Activated CD8-positive, alpha-beta memory T cell treated with anti-CD3 and anti-CD28 coated beads for 36 hours (primary cell): ENCODE measurements around the gene LTBR. TPM values are rescaled to one million over a fixed set of nuclear protein-coding genes. Genes with fewer than 3 reads are reported as not detected.

Experiments
- CTCF ChIA-PET: fragments of 350-600 bp; sonication (Branson Sonifier 250); formaldehyde crosslinking; loops from one replicate; lab custom pipeline; 2021; ENCODE audit warnings: antibody characterized with exemption; lab: Charles Lee
- POLR2A ChIA-PET: fragments of 350-600 bp; sonication (Branson Sonifier 250); formaldehyde crosslinking; loops from one replicate; lab custom pipeline; 2021; ENCODE audit warnings: antibody characterized with exemption; lab: Charles Lee
- total RNA-seq, 2 experiments: library from RNA; stranded (reverse); gene quantifications; one replicate each; pipeline ENCODE4 v1.2.3, GENCODE V29; 2021

Gene LTBR
- total RNA-seq, 2 experiments from 2014 or later: 0.82 to 1.2 TPM

DNA sequence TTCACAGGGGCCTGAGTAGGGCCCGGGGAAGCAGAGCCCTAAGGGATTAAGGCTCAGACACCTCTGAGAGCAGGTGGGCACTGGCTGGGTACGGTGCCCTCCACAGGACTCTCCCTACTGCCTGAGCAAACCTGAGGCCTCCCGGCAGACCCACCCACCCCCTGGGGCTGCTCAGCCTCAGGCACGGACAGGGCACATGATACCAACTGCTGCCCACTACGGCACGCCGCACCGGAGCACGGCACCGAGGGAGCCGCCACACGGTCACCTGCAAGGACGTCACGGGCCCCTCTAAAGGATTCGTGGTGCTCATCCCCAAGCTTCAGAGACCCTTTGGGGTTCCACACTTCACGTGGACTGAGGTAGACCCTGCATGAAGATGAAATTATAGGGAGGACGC lies 7.1 kb downstream of the LTBR start:
- CTCF ChIA-PET: no interaction called here
- POLR2A ChIA-PET: no interaction called here

DNA sequence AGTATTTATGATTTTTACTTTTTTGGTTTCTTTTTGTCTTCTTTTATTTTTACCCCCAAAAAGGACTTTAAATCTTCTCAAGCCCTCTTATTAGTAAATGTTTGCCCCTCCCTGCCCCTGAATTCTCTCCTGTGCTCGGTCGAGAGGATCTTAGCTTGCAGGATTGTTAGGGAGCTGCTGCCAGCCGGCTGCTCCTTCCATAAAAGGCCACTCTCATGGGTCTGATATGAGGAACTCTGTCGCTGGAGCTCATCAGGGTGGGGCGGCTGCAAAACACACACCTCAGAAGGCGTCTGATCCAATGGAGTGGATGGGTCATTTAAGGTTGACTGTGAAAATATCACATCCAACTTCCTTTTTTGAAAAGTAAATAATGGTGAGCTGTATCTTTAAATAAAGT lies 8.5 kb downstream of the LTBR start:
- ChIA-PET POLR2A (no interaction called here), CTCF (interaction anchor here (1.3 kb wide), 1 partner anchor 31 kb away, joined by 3 read pairs; no protein-coding TSS in a partner anchor)

DNA sequence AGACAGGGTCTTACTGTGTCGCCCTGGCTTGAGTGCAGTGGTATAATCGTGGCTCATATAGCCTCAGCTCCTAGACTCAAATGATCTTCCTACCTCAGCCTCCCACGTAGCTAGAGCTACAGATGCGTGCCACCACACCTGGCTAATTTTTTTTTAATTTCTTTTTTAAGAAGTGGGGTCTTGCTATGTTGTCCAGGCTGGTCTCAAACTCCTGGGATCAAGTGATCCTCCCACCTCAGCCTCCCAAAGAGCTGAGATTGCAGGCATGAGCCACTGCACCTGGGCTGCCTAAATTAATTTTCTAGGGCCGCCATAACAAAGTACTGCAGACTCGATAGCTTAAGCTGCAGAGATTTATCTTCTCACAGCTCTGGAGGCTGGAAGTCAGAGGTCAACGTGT lies 9.1 kb downstream of the LTBR start:
- CTCF ChIA-PET: interaction anchor here (1.3 kb wide), 1 partner anchor 30 kb away, joined by 3 read pairs; no protein-coding TSS in a partner anchor

GRCh38 chr12:6394398-6394797 lies 10.4 kb downstream of the LTBR start:
- ChIA-PET POLR2A (no interaction called here), CTCF (no interaction called here)

More for the DNA sequence above, 9.1 kb downstream of the LTBR start:
- POLR2A ChIA-PET: no interaction called here

DNA sequence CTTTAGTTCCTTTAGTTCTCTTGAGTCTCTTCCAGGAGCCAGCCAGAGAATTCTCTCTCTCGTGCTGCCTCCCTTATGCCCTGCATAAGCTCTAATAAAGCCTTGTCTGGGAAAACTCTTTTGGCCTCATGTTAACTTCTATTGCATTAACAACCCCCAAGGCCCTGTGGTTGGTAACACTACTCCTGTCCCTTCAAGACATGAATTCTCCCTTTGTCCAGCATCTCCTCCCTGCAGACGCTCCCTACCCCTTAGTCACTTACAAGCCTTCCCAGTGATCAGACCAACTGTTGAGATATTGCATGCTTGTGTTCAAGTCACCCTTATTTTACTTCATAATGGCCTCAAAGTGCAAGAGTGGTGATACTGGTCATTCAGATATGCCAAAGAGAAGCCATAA lies 12.1 kb downstream of the LTBR start:
- ChIA-PET POLR2A (no interaction called here), CTCF (no interaction called here)

DNA sequence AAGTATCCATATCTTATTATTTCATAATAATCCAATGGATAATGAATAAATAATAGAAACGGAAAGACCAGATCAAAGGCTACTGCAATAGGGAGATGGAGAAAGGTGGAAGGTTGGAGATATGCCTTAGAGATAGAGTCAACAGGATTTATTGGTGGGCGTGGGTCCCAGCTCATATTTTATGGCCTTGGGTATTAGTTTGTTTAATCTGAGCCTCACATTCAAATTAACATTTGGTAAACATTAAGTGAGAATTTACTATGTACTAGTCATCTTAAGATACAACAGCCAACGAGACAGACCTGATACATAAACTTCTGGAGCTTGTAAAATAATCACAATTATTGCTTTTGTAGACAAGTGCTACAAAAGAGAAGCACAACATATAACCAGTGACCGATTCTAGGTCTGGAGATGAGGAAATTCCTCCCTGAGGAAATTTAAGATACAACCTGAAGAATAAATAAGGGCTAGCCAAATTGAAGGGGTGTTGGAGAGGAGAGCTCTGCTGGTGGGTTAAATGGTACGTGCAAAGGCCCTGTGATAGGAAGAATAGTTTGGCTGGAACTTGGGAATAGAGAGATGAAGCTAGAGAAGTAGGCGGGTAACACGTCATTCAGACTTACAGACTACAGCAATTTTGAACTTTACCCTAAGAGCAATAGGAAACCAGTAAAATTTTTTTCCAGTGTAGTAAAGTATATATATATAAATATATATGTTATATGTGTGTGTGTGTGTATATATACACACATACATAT lies 16.1 kb downstream of the LTBR start:
- ChIA-PET CTCF (interaction anchor here (0.6 kb wide), 1 partner anchor 106 kb away, joined by 3 read pairs; no protein-coding TSS in a partner anchor), POLR2A (no interaction called here)

DNA sequence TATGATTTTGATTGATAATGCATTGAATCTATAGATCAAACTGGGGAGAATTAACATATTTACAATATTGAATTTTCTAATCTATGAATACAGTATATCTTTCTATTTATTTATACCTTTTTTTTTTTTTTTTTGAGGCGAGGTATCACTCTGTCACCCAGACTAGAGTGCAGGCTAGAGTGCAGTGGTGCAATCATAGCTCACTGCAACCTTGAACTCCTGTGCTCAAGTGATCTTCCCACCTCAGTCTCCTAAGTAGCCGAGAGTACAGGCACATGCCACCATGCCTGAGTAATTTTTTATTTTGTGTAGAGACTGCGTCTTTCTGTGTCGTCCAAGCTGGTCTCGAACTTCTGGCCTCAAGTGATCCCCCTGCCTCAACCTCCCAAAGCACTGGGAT lies 20.4 kb downstream of the LTBR start:
- CTCF ChIA-PET: no interaction called here
- POLR2A ChIA-PET: no interaction called here

DNA sequence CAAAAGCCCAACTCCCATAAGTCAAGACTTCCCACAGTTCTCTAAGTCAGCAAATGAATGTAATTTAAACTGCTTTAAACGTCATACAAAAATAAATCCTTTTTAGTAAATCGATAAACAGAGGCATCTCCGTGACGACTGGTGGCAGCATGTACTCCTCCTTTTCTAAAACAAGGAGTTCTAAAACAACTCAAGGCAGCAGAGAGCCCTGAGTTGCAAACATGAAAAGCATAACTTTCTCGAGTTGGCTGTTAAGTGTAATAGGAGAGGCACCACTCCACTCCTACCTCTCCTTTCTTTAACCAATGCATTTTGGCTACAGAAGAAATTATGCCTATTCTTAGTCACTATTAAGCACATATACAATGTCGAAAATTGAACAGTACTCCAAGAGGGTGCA lies 22.0 kb downstream of the LTBR start:
- POLR2A ChIA-PET: no interaction called here

DNA sequence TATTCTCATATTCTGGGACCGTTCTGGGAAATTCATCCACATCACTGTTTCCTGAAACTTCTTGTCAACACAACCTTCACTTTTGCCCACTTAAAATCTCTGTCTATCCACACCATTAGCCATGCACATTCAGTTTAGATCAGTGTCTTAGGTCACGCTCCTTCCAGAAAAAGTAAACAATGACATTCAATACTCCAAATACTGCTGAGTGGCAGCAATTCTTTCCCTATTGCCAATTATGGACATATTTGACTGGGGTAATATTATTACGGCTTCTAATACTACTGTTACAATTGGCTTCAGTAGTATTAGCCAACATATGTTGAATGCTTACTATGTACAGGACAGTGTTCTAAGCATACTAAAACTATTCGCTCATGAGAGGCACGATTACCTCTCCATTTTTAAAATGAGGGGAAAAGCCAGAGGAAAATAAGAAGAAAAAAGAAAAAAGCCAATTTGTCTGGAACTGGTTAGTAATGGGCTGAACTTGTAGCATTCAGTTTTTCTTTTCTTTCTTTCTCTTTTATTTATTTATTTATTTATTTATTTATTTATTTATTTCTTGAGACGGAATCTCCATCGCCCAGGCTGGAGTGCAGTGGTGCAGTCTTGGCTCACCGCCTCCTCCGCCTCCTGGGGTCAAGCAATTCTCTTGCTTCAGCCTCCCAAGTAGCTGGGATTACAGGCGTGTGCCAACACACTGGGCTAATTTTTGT lies 23.4 kb downstream of the LTBR start:
- POLR2A ChIA-PET: interaction anchor here (0.6 kb wide), 1 partner anchor 94 kb away, joined by 9 read pairs; no protein-coding TSS in a partner anchor
- CTCF ChIA-PET: no interaction called here

More for the DNA sequence above, 22.0 kb downstream of the LTBR start:
- CTCF ChIA-PET: no interaction called here

- ChIA-PET CTCF (no interaction called here), POLR2A (no interaction called here)
These were observed 32.6 kb downstream of the LTBR start for GRCh38 chr12:6416596-6416995.

- CTCF ChIA-PET: no interaction called here
- POLR2A ChIA-PET: no interaction called here
These were observed 34.8 kb downstream of the LTBR start for GRCh38 chr12:6418796-6419195.

DNA sequence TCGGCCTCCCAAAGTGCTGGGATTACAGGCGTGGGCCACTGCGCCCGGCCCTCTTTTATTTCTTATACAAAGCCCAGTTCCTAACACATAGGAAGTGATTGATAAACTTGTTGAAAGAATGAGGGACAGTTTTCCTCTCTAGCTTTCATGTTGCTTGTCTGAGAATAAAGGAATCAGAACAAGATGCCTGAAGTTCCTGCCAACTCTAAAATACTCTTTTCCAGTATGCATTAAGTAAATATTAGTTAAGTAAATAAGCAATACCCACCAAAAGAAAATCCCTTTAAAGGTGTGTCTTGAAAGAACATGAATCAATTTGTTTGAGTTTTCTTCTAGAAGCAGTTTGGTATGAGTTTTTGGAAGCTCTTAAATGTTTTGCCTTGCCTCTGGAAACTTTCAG lies 36.4 kb downstream of the LTBR start:
- POLR2A ChIA-PET: no interaction called here

DNA sequence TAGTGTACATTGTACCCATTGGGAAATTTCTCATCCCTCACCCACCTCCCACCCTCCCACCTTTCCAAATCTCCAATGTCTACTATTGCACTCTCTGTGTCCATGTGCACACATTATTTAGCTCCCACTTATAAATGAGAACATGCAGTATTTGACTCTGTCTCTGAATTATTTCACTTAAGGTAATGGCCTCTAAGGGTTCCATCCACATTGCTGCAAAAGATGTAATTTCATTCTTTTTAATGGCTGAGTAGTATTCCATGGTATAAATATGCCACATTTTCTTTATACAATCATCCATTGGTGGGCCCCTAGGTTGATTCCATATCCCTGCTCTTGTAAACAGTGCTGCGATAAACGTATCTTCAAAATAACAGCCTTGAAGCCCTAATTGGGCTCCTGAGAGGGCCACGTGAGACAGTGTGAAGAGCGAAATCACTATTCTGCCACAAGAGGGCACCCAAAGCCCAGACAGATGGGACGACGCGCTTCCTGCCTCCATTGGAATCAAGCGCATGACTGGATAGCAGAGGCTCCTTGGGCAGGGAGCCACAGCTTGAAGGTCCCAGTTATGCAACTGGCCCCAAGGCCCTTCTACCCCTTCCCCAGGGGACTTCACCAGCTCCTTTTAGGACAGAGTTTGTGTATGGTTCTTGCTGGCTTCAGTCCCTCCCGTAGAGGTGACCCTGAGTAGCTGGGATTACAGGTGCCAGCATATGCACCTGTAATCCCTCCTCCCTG lies 39.5 kb downstream of the LTBR start:
- CTCF ChIA-PET: interaction anchor here (0.7 to 6.5 kb wide), 23 partner anchors 9 to 134 kb away, joined by 3 to 94 read pairs (median 5); partner anchors contain the start of genes MRPL51, TAPBPL and VAMP1
- POLR2A ChIA-PET: interaction anchor here (1.0 to 1.9 kb wide), 7 partner anchors 28 to 114 kb away, joined by 3 to 15 read pairs (median 6); partner anchors contain the start of genes TAPBPL and VAMP1

More for the DNA sequence above, 36.4 kb downstream of the LTBR start:
- CTCF ChIA-PET: no interaction called here

DNA sequence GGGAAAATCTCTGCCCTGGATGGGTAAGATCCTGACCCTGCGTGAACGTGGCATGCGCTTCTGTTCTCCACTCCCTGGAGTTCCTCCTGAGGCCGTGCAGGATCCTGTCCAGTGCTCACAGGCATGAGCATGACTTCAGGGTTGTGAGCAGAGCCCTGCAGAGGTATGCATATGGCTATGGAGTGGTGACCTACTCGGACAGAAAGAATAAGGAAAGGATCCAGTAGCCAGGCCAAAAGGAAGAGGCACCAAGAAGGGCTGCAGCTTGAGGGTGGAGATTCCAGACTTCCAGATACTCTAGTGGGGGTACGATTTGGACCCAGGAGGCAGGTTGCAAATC lies 40.0 kb downstream of the LTBR start:
- CTCF ChIA-PET: interaction anchor here (0.9 to 6.5 kb wide), 22 partner anchors 8 to 140 kb away, joined by 3 to 94 read pairs (median 5); partner anchors contain the start of genes MRPL51, TAPBPL and VAMP1
- POLR2A ChIA-PET: interaction anchor here (1.0 to 1.9 kb wide), 6 partner anchors 37 to 109 kb away, joined by 3 to 15 read pairs (median 6); partner anchors contain the start of gene VAMP1

- CTCF ChIA-PET: interaction anchor here (0.7 to 6.5 kb wide), 11 partner anchors 17 to 180 kb away, joined by 3 to 94 read pairs (median 5); partner anchors contain the start of genes MRPL51 and VAMP1
- POLR2A ChIA-PET: interaction anchor here (0.8 to 2.8 kb wide), 9 partner anchors 19 to 111 kb away, joined by 3 to 30 read pairs (median 6); partner anchors contain the start of genes TAPBPL and VAMP1
These were observed 40.9 kb downstream of the LTBR start for GRCh38 chr12:6424866-6425265.

DNA sequence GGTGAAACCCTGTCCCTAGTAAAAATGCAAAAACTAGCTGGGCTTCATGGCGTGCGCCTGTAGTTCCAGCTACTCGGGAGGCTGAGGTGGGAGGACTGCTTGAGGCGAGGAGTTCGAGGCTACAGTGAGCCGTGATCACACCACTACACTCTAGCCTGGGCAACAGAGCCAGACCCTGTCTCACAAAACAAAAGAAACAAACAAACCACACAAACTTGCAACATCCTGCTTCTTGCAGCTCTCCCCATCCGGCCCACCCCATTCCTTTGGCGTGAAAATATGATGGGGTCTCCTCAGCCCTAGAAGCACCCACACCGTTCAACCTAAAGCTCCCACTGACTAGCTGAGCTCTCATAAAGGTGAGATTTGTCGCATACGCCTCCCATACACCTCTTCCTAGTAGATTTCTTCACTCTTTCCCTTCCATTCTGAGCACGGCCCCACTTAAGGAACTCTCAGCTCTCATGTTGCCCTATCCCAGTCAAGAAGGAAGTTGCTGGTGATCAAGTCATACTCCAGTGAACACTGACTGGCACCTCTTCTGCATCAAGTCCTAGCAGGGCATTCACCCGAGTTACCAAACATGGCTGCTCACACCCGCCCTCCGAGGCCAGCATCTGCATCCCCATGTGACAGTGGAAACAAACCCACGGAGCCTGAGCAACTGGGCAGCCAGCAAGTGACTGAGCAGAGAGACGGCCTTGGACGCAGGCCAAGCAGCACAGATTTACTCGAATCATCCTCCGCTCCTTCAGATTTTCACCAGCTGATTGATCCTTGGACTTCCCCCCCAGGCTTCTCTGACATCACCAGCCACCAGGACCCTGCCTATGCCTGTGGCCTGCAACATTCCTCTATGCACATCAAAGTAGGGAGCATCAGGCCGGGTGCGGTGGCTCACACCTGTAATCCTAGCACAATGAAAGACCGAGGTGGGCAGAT lies 41.9 kb downstream of the LTBR start:
- POLR2A ChIA-PET: interaction anchor here (0.5 to 2.8 kb wide), 15 partner anchors 9 to 115 kb away, joined by 3 to 30 read pairs (median 3); partner anchors contain the start of genes CD27, GAPDH, MRPL51 and VAMP1
- CTCF ChIA-PET: interaction anchor here (0.7 to 6.5 kb wide), 13 partner anchors 16 to 179 kb away, joined by 3 to 94 read pairs (median 5); partner anchors contain the start of genes CD27, MRPL51 and VAMP1

- POLR2A ChIA-PET: interaction anchor here (0.7 to 2.8 kb wide), 7 partner anchors 17 to 105 kb away, joined by 3 to 30 read pairs (median 5); partner anchors contain the start of genes CD27, MRPL51 and TAPBPL
- CTCF ChIA-PET: interaction anchor here (0.7 to 6.5 kb wide), 7 partner anchors 15 to 112 kb away, joined by 3 to 94 read pairs (median 6); partner anchors contain the start of genes CD27 and VAMP1
These were observed 43.1 kb downstream of the LTBR start for GRCh38 chr12:6426882-6427671.
